GM10266 (cell line): Measurements from ENCODE around the gene C3orf70.
"Not testable (repeated sequence)": the region's sequence is repeated elsewhere in the genome, so short reads cannot be mapped to it uniquely, and the experiment has no call there.

Experiments
- DNase-seq: peaks from one replicate; pipeline ENCODE4 v3.0.0; 2012; ENCODE audit errors: extremely low spot score
- TF ChIP-seq, protein P1 (sequence below): IDR thresholded peaks from 2 replicates; pipeline ENCODE4 v1.5.1; 2012; ENCODE audit warnings: mild to moderate bottlenecking, low read depth; ENCODE audit not compliant: control insufficient read depth, insufficient read depth; ENCODE audit errors: missing control alignments

The C3orf70 gene

DNA sequence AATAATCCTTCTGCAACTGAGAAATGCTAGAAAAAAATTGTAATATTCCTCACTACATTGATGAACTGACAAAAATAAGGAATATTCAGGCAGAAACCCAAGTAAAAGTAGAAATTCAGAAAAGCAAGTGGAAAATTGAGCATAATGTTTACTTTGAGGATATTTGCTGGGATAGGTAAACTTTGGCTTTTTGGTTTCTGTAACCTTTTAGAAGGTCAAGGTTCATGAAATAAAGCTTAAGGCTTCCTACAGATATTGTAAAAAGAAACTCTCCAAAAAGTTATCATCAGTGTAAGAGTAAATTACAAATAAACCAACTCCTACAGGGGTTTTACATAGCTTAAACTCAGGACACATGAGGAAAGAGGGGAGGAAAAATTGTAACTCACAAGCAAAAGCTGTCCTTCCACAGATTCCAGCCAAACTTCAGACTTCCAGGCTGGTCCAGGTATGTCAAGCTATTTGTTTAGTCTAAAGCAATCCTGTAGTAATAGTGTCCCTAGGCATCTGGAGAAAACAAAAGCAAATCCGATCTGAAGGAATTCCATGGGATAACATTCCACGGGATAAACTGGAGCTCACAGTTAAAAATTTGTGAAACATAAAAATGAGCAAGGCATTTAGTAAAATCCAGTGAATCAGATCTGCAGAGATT lies 21.1 kb downstream of the C3orf70 start:
- no peak for DNase-seq
- TF ChIP-seq, protein P1, sequence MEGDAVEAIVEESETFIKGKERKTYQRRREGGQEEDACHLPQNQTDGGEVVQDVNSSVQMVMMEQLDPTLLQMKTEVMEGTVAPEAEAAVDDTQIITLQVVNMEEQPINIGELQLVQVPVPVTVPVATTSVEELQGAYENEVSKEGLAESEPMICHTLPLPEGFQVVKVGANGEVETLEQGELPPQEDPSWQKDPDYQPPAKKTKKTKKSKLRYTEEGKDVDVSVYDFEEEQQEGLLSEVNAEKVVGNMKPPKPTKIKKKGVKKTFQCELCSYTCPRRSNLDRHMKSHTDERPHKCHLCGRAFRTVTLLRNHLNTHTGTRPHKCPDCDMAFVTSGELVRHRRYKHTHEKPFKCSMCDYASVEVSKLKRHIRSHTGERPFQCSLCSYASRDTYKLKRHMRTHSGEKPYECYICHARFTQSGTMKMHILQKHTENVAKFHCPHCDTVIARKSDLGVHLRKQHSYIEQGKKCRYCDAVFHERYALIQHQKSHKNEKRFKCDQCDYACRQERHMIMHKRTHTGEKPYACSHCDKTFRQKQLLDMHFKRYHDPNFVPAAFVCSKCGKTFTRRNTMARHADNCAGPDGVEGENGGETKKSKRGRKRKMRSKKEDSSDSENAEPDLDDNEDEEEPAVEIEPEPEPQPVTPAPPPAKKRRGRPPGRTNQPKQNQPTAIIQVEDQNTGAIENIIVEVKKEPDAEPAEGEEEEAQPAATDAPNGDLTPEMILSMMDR = no peak

DNA sequence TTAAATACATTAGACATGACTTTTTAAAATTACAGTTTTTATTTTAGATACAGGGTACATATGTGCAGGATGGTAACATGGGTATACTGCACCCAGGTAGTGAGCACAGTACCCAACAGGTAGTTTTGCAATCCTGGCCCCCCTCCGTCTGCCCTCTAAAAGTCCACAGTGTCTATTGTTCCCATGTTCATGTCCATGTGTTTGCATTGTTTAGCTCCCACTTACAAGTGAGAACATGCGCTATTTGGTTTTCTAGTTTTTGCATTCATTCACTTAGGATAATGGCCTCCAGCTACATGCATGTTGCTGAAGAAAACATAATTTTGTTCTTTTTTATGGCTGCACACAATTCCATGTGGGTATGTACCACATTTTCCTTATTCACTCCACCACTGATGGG lies 23.8 kb downstream of the C3orf70 start:
- TF ChIP-seq, protein P1 = no peak
- DNase-seq = no peak

DNA sequence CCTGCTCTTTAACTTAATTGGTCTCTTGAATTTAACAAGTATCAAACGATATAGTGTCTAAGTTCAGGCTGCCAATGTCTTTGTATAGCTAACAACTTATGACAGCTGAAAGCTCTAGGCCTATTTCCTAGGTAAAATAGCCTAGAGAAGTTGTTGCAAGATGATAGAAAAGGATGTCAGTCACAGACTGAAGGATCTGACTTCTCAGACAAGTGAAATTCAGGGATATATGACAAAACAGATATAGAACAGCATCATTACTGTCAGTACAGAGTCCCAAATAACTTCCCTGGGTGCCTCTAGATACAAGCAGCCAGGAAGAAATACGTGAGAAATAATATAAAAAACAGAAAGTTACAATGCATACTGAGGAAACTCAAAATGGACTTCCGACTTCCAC lies 26.7 kb downstream of the C3orf70 start:
- no peak for DNase-seq
- TF ChIP-seq, protein P1 = no peak

DNA sequence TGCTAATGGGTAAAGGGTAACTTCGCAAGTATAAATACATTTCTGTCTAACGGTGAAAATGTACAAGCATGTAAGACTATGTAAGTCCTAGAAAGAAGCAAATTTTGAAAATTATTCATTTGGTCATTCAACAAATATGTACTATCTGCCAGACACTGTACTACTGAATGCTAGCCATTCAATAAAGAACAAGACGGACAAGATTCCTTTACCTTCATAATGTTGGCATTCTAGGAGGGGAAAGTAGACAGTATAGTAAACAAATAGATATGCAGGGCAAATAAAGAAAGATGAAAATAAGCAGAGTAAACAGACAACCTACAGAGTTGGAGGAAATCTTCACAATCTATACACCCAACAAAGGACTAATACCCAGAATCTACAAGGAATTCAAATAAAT lies 32.7 kb downstream of the C3orf70 start:
- TF ChIP-seq, protein P1 = no peak
- DNase-seq = no peak

DNA sequence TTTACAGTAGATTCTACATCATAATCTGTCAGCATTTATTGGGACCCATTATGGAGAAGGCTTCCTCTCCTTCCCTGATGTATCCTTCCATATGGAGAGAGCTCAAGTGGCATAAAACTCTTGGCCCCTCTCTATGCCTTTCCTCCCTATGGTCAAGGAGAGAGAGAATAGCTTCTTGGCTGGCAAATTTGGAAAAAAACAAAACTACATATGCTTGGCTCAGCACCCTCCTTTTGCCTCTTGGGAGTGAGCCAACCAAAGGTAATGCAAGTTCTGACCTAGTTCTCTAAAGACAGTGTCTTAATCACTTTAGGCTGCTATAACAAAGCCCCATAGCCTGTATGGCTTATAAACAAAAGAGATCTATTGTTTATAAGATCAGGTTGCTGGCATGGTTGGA lies 37.5 kb downstream of the C3orf70 start:
- TF ChIP-seq, protein P1 = no peak
- DNase-seq = no peak

DNA sequence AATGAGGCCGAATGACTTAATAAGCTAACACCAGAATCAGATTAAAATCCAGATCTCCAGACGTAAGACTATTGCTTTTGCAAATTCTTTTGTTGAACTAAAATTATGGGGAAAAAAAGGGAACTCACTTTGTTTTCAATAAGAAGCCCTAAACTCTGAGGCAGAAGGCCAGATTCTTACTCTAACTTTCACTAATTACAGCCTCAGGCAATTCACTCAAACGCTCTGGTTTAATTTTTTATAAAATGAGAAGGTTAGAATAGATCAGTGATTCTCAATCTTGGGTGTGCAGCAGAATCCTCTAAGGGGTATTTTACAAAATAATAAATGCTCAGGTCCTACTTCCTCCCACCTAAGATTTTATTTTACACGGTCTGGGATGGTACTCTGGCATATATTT lies 38.1 kb downstream of the C3orf70 start:
- no peak for DNase-seq
- TF ChIP-seq, protein P1 = no peak

DNA sequence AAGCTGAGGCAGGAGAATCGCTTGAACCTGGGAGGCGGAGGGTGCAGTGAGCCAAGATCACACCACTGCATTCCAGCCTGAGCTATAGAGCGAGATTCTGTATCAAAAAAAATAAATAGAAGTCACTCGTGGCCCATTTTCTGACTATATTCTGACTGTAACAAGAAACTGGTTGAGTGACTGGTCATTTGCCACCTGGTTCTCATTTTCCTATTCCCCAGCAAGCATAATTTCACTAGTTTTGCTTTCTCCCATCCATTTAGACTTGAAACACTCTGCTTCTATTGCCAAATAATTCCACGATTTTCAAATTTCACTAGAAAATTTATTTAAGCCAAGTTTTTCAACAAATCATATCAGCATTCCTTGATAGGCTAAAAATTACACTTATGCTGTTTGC lies 40.7 kb downstream of the C3orf70 start:
- TF ChIP-seq, protein P1 = no peak
- DNase-seq = no peak

DNA sequence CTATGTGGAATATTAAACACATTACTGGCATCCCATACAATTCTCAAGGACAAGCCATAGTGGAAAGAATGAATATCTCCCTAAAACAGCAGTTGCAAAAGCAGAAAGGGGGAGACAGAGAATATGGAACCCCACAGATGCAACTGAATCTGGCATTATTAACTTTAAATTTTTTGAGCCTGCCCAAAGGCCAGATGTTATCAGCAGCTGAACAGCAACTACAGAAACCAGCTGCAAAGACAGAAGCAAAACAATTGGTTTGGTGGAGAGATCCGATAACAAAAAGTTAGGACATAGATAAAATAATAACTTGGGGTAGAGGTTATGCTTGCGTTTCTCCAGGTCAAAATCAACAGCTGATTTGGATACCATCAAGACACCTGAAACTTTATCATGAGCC lies 43.8 kb downstream of the C3orf70 start:
- not testable (repeated sequence) for DNase-seq

DNA sequence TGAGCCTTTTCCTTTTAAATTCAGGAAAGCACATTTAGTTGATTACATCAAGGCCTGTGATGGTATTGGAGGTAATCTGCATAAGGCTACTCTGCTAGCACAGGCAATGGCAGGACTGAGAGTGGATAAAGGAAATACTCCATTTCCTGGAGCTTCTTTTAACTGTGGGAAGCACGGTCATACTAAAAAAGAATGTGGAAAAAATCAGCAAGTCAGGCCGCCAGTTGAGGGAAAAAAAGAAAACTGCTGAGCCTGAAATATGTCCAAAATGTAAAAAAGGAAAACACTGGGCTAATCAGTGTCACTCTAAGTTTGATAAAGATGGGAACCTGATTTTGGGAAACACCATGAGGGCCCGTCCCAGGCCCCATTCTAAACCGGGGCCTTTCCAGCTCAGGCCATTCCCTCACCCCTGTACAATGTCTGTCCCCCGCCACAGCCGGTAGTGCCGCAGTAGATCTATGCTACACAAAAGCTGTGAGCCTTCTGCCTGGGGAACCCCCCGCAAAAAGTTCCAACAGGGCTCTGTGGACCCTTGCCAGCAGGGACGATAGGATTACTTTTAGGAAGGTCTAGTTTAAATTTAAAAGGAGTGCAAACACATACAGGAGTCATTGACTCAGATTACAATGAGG lies 46.5 kb downstream of the C3orf70 start:
- DNase-seq = not testable (repeated sequence)
